ELF-1 (cell line): ENCODE measurements around the gene PALS2.

ENCODE experiments used
- DNase-seq: peaks from one replicate; pipeline ENCODE4 v3.0.0-alpha.2; 2016; ENCODE audit warnings: low read depth, low spot score

Gene PALS2

GRCh38 chr7:24572997-24573553, at the start of gene PALS2:
PALS2 (plus strand) TSS chr7:24573452; CDS start chr7:24623668, 50,216 bp downstream.
- peak; percentile 79 for DNase-seq

DNA sequence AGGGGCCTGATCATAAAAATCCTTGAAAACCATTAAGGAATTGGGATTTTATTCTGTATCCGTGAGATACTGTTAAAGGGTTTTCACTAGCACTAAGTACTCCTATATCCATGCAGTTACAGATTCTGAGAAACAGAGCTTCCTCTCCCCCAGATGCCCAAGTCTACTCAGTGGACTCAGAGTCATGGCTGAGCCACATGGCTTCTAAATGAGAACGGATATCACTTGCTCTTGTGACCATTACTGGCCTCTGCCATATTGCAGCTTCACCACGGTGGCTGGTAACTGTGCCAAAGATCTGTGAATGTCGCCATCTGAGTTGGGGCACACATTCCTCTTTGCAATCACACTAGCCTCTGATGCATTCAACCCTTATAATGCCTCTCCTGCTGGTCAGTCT, 42.0 kb upstream of the PALS2 start:
- DNase-seq: no peak

GRCh38 chr7:24536682-24537081, 36.6 kb upstream of the PALS2 start:
- no peak for DNase-seq

DNA sequence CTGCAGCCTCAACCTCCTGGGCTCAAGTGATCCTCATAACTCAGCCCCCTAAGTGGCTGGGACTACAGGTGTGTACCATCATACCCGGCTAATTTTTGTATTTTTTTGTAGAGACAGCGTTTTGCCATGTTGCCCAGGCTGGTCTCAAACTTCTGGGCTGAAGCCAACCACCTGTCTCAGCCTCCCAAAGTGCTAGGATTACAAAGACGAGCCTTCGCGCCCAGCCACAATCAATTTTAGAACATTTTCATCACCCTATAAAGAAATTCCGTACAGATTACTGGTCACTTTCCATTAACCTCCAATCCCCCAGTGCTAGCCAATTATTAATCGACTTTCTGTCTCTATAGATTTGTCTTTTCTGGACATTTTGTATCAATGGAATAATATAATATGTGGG, 32.3 kb upstream of the PALS2 start:
- DNase-seq: no peak

DNA sequence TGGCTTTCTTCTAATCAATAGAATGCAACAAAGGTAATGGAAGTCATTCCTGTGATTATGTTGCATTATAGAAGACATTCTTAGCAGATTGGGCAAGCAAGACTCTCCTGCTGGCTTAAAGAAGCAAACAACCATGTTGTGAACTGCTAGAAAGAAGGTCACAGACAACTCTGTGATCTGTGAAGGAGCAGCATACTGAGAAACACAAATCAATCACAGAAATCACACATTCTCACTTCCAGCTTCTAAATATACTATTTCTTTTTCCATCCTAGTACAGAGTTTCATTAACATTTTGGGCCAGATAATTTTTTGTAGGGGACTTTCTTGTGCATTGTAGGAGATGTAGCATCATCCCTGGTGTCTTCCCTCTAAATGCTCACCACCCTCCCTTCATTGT, 28.0 kb upstream of the PALS2 start:
- no peak for DNase-seq

GRCh38 chr7:24548390-24548789, 24.9 kb upstream of the PALS2 start:
- no peak for DNase-seq

GRCh38 chr7:24549991-24550390, 23.3 kb upstream of the PALS2 start:
- no peak for DNase-seq

DNA sequence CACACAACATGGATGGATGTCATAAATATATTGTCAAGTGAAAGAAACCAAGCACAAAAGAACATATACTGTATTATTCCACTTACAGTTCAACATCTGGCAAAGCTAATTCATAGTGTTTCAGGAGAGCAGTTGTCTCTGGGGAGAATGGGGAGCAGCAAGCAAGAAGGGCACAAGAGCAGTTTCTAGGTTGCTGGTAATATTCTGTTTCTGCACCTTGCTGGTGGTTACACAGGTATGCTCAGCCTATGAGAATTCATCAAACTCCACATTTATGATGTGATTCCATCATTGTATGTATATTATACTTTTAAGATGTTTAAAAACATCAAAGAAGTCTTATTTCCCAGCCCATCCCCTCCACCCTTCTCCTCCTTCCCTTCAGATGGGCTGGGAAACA, 18.1 kb upstream of the PALS2 start:
- DNase-seq: no peak

GRCh38 chr7:24555719-24556118, 17.5 kb upstream of the PALS2 start:
- DNase-seq: no peak

- DNase-seq: no peak
Measured at GRCh38 chr7:24560772-24561171, 12.5 kb upstream of the PALS2 start.

- no peak for DNase-seq
Measured at GRCh38 chr7:24566274-24566673, 7.0 kb upstream of the PALS2 start.

GRCh38 chr7:24570983-24571382, 2.3 kb upstream of the PALS2 start:
- DNase-seq: no peak

GRCh38 chr7:24572016-24572392, 1.2 kb upstream of the PALS2 start:
- no peak for DNase-seq

- DNase-seq: no peak
Measured at GRCh38 chr7:24572393-24572996, 757 bp upstream of the PALS2 start.

DNA sequence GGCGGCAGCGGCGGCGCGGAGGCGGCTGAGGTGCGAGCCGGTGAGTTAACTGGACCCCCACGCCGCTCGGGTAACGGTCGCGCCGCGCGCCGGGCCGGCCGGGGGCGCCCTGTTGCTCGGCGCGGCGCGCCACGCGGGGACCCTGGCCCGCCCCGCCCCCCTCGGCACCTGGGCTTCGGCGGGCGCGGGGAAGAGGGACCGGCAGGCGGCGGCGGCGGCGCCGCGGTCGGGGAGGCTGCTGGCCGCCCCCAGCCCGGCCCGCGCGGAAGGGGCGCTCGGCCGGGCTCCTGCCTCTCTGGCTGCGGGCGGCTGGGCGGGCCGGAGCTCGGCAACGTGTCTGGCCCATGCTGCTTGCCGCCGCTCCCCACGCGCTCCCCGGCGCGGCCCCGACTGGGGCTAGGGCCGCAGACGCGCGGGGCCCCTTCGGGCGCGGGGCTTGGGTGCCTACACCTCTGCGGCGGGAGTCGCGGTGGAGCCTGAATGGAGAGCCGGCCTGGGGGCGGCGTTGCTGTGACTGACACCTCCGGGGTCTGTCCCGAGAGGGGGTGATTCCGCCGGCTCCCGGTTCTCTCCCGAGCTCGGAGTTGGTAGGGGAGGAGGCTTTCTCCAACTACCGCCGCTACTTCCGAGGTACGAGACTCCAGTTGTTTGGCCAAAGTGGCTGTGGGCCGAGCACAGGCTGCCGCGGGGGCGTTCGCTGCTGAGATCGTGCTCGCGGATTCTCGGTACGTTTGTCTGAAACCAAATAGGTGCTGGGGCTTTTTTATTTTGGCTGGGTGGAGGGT, 494 bp downstream of the PALS2 start:
- peak; percentile 71 for DNase-seq

DNA sequence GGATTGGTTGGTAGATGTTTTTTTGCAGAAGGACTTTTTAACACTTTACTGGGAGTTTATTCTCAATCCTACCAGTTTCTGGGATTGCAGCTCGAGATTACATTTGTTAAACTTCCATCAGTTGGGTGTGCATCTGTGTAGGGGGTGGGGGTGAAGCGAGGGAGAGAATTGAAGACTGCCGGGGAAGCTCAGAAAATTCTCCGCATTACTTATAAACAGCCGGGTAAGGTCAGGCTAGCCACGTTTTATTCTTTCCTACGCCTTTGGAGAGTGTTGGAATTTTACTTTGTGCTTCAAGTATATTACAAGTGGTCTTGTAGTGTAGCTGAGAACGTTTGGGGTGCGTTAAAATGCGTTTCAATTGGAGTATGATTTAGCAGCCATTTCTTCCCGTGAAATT, 1.1 kb downstream of the PALS2 start:
- no peak for DNase-seq

GRCh38 chr7:24574950-24575349, 1.7 kb downstream of the PALS2 start:
- no peak for DNase-seq

- DNase-seq: peak; percentile 23
Measured at GRCh38 chr7:24576171-24577025, 3.1 kb downstream of the PALS2 start.

- DNase-seq: no peak
Measured at GRCh38 chr7:24578052-24578451, 4.8 kb downstream of the PALS2 start.

DNA sequence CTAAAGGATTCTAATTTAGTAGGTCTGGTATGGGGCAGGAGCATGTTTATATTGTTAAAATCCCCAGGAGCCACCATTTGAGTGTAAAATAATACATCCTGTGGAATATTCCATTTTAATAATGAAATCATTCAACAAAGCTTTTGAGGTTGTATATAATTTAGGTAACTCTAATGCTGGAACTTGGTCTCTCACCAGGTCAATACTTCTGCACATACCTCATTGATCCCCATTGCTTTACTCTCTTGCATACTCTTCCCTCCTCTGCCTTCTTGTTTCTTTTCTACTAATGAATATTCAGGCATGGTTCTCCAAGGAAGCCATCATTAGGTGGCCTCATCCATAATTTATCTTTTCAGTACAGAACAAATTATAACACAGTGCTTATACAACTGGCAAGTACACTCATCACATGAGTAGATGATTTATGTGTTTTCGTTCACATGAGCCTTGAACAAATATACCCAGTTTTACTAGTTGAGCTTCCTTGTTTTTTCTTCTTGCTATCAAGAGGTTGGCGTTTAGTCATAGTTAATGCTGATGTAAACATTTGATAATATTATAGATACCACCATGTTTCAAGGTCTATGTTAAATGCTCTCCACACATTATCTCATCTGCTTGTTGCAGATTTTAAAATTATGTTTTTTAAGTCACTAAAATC, 7.2 kb downstream of the PALS2 start:
- DNase-seq: no peak

GRCh38 chr7:24582166-24582565, 8.9 kb downstream of the PALS2 start:
- no peak for DNase-seq

GRCh38 chr7:24587853-24588252, 14.6 kb downstream of the PALS2 start:
- DNase-seq: peak; percentile 63
